T-helper 1 cell treated with Interleukin-12 subunit alpha and Interleukin-12 subunit beta and Interleukin-4 antibody, amounts not matched to agents 30 μg/mL and 1 μg/mL, for 36 hours (primary cell): Measurements from ENCODE around the gene NR1D1.
A peak's percentile ranks its signal among the peaks of the same experiment; 100 is the strongest.

Experiments used
- H3K27ac Mint-ChIP-seq: one replicate; pipeline ENCODE4 v1.8.0; 2021; ENCODE audit warnings: mild to moderate bottlenecking, mixed read lengths
- H3K27me3 Mint-ChIP-seq: one replicate; pipeline ENCODE4 v1.8.0; 2021; ENCODE audit warnings: low read depth, mixed read lengths
- H3K36me3 Mint-ChIP-seq: one replicate; pipeline ENCODE4 v1.8.0; 2021; ENCODE audit warnings: low read depth, mixed read lengths
- H3K4me1 Mint-ChIP-seq: one replicate; pipeline ENCODE4 v1.8.0; 2021; ENCODE audit warnings: low read depth, mixed read lengths
- H3K4me3 Mint-ChIP-seq: one replicate; pipeline ENCODE4 v1.8.0; 2021; ENCODE audit warnings: mild to moderate bottlenecking, moderate library complexity, mixed read lengths
- H3K9me3 Mint-ChIP-seq: one replicate; pipeline ENCODE4 v1.8.0; 2021; ENCODE audit warnings: mixed read lengths

NR1D1 gene

GRCh38 chr17:40068917-40069750 lies 31.3 kb downstream of the NR1D1 start:
- H3K27me3 Mint-ChIP-seq = peaks cover 16% of the 10 kb centered on the region
- peak overlapping the region; percentile 77 for H3K27ac Mint-ChIP-seq
- peak overlapping the region; percentile 79 for H3K4me3 Mint-ChIP-seq
- no peaks in the 10 kb centered on the region for H3K9me3 Mint-ChIP-seq
- peaks cover 19% of the 10 kb centered on the region for H3K4me1 Mint-ChIP-seq
- no peaks in the 10 kb centered on the region for H3K36me3 Mint-ChIP-seq

- peaks cover 22% of the 10 kb centered on the region for H3K27me3 Mint-ChIP-seq
- no peaks in the 10 kb centered on the region for H3K9me3 Mint-ChIP-seq
- no peak overlapping the region for H3K27ac Mint-ChIP-seq
- peaks cover 24% of the 10 kb centered on the region for H3K4me1 Mint-ChIP-seq
- H3K36me3 Mint-ChIP-seq = no peaks in the 10 kb centered on the region
- peak overlapping the region; percentile 79 for H3K4me3 Mint-ChIP-seq
These were observed 31.8 kb downstream of the NR1D1 start for GRCh38 chr17:40068584-40068916.

GRCh38 chr17:40068129-40068581 lies 32.2 kb downstream of the NR1D1 start:
- H3K36me3 Mint-ChIP-seq = no peaks in the 10 kb centered on the region
- H3K4me3 Mint-ChIP-seq = peak overlapping the region; percentile 79
- H3K27ac Mint-ChIP-seq = no peak overlapping the region
- H3K4me1 Mint-ChIP-seq = peaks cover 26% of the 10 kb centered on the region
- H3K27me3 Mint-ChIP-seq = peaks cover 25% of the 10 kb centered on the region
- H3K9me3 Mint-ChIP-seq = no peaks in the 10 kb centered on the region

- H3K36me3 Mint-ChIP-seq = no peaks in the 10 kb centered on the region
- H3K4me1 Mint-ChIP-seq = peaks cover 26% of the 10 kb centered on the region
- H3K27ac Mint-ChIP-seq = no peak overlapping the region
- H3K9me3 Mint-ChIP-seq = no peaks in the 10 kb centered on the region
- H3K27me3 Mint-ChIP-seq = peaks cover 25% of the 10 kb centered on the region
- no peak overlapping the region for H3K4me3 Mint-ChIP-seq
These were observed 32.7 kb downstream of the NR1D1 start for GRCh38 chr17:40067710-40068109.

GRCh38 chr17:40065769-40066510 lies 34.4 kb downstream of the NR1D1 start:
- Mint-ChIP-seq H3K36me3 (no peaks in the 10 kb centered on the region), H3K4me3 (no peak overlapping the region), H3K27ac (no peak overlapping the region)

GRCh38 chr17:40064971-40065768 lies 35.2 kb downstream of the NR1D1 start:
- H3K36me3 Mint-ChIP-seq = no peaks in the 10 kb centered on the region
- peaks cover 33% of the 10 kb centered on the region for H3K4me1 Mint-ChIP-seq
- no peaks in the 10 kb centered on the region for H3K9me3 Mint-ChIP-seq
- H3K4me3 Mint-ChIP-seq = no peak overlapping the region
- H3K27ac Mint-ChIP-seq = no peak overlapping the region
- H3K27me3 Mint-ChIP-seq = peaks cover 45% of the 10 kb centered on the region

More at GRCh38 chr17:40065769-40066510, 34.4 kb downstream of the NR1D1 start:
- Mint-ChIP-seq H3K27me3 (peaks cover 41% of the 10 kb centered on the region), H3K4me1 (peaks cover 33% of the 10 kb centered on the region), H3K9me3 (no peaks in the 10 kb centered on the region)

- Mint-ChIP-seq H3K4me3 (peak overlapping the region; percentile 69), H3K4me1 (peaks cover 24% of the 10 kb centered on the region), H3K36me3 (no peaks in the 10 kb centered on the region)
These were observed 36.4 kb downstream of the NR1D1 start for GRCh38 chr17:40063901-40064531.

GRCh38 chr17:40063187-40063771 lies 37.1 kb downstream of the NR1D1 start:
- H3K36me3 Mint-ChIP-seq = no peaks in the 10 kb centered on the region
- no peaks in the 10 kb centered on the region for H3K9me3 Mint-ChIP-seq
- H3K27me3 Mint-ChIP-seq = peaks cover 56% of the 10 kb centered on the region
- H3K4me1 Mint-ChIP-seq = peaks cover 18% of the 10 kb centered on the region
- no peak overlapping the region for H3K27ac Mint-ChIP-seq
- peak overlapping the region; percentile 69 for H3K4me3 Mint-ChIP-seq

More at GRCh38 chr17:40063901-40064531, 36.4 kb downstream of the NR1D1 start:
- Mint-ChIP-seq H3K9me3 (no peaks in the 10 kb centered on the region), H3K27me3 (peaks cover 52% of the 10 kb centered on the region), H3K27ac (no peak overlapping the region)

- Mint-ChIP-seq H3K27me3 (peaks cover 60% of the 10 kb centered on the region), H3K36me3 (no peaks in the 10 kb centered on the region), H3K9me3 (no peaks in the 10 kb centered on the region), H3K4me1 (peaks cover 18% of the 10 kb centered on the region), H3K4me3 (peak within 1 kb of the TSS; percentile 81), H3K27ac (peak within 1 kb of the TSS; percentile 42)
These were observed 37.8 kb downstream of the NR1D1 start, which contains the start of gene THRA for GRCh38 chr17:40062329-40063186. Gene THRA (plus strand): TSS chr17:40062965. CDS start chr17:40074489, 11,524 bp downstream.

GRCh38 chr17:40061609-40062038 lies 38.8 kb downstream of the NR1D1 start:
- H3K36me3 Mint-ChIP-seq = no peaks in the 10 kb centered on the region
- peaks cover 18% of the 10 kb centered on the region for H3K4me1 Mint-ChIP-seq
- no peak overlapping the region for H3K27ac Mint-ChIP-seq
- no peaks in the 10 kb centered on the region for H3K9me3 Mint-ChIP-seq
- H3K4me3 Mint-ChIP-seq = peak overlapping the region; percentile 81
- peaks cover 60% of the 10 kb centered on the region for H3K27me3 Mint-ChIP-seq

- Mint-ChIP-seq H3K9me3 (no peaks in the 10 kb centered on the region), H3K27ac (no peak overlapping the region), H3K36me3 (no peaks in the 10 kb centered on the region), H3K4me3 (peak overlapping the region; percentile 81), H3K4me1 (peaks cover 18% of the 10 kb centered on the region), H3K27me3 (peaks cover 58% of the 10 kb centered on the region)
These were observed 39.3 kb downstream of the NR1D1 start for GRCh38 chr17:40060887-40061608.

- Mint-ChIP-seq H3K27me3 (peaks cover 52% of the 10 kb centered on the region), H3K9me3 (no peaks in the 10 kb centered on the region), H3K27ac (no peak overlapping the region), H3K4me1 (peaks cover 18% of the 10 kb centered on the region), H3K4me3 (no peak overlapping the region), H3K36me3 (no peaks in the 10 kb centered on the region)
These were observed 40.5 kb downstream of the NR1D1 start for GRCh38 chr17:40059729-40060475.
